ENCODE data around the gene LRRD1.

The LRRD1 gene

DNA sequence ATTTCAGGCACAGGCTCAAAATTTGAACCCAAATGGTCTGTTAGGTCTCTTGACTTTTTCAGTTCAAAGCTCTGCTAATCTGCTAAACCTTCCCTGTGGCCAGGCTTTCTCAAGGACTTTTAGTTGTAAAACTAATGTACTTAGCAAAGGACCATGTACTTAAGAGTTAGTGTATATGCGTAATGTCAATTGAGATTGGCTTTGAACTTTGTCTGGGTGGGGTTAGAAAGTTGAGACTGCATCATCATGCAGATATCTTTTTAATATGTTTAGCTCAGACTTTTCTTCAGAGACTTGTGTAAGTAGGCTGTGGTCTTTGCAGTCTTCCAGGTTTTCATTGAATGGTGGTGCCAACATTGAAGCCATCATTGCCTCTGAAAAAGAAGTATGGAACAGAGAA, 78.4 kb downstream of the LRRD1 start:
- in situ Hi-C loops (cut with HindIII; ENCODE audit: low pct_ligation_motif_present, low sequenced_read_pairs) = no loop called here
- TF ChIP-seq, protein P1, sequence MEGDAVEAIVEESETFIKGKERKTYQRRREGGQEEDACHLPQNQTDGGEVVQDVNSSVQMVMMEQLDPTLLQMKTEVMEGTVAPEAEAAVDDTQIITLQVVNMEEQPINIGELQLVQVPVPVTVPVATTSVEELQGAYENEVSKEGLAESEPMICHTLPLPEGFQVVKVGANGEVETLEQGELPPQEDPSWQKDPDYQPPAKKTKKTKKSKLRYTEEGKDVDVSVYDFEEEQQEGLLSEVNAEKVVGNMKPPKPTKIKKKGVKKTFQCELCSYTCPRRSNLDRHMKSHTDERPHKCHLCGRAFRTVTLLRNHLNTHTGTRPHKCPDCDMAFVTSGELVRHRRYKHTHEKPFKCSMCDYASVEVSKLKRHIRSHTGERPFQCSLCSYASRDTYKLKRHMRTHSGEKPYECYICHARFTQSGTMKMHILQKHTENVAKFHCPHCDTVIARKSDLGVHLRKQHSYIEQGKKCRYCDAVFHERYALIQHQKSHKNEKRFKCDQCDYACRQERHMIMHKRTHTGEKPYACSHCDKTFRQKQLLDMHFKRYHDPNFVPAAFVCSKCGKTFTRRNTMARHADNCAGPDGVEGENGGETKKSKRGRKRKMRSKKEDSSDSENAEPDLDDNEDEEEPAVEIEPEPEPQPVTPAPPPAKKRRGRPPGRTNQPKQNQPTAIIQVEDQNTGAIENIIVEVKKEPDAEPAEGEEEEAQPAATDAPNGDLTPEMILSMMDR (IDR thresholded peaks at IDR 0.05; ENCODE audit: low read depth, low read length, missing control alignments) = no peak
- no peak overlapping the region for H3K27ac ChIP-seq
- peaks cover 65% of the 10 kb centered on the region for H3K36me3 ChIP-seq (replicated peaks)
- H3K27me3 ChIP-seq (replicated peaks) = no peaks in the 10 kb centered on the region
- no peak overlapping the region for H3K4me3 ChIP-seq (ENCODE audit: low read depth, low read length)
- DNase-seq = no peak

DNA sequence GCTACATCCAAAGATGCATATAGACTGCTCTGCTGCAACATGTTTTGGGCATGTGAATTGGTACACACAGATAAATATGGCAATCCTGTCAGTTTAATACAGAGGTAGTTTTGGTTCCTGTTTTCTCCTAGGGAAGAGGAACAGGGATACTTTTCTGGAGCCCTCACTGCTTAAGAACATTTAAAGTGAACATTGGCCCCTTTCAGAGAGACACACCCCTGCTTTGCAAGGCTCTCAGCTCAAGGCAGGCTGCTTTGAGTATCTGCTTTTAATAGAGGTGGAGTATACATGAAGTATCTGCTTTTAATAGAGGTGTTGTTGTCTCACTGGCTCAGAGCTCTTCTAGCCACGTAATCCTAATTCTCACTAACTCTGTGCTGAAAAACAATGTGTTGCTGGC, 83.6 kb downstream of the LRRD1 start:
- Histone ChIP-seq H3K36me3 (replicated peaks) (peaks cover 49% of the 10 kb centered on the region), H3K27ac (no peak overlapping the region), H3K4me3 (ENCODE audit: low read depth, low read length) (no peak overlapping the region), H3K27me3 (replicated peaks) (no peaks in the 10 kb centered on the region)
- in situ Hi-C loops (cut with HindIII; ENCODE audit: low pct_ligation_motif_present, low sequenced_read_pairs) = no loop called here
- TF ChIP-seq, protein P1 (IDR thresholded peaks at IDR 0.05; ENCODE audit: low read depth, low read length, missing control alignments) = no peak
- no peak for DNase-seq

All from brain microvascular endothelial cell (primary cell).